Trophoblast cell (in vitro differentiated cells and primary cell): ENCODE data around the gene PSTPIP1. TPM values are rescaled to one million over a fixed set of nuclear protein-coding genes. Genes with fewer than 3 reads are reported as not detected.

Experiments used
- DNase-seq, 2 donors: peaks; one replicate each; pipeline ENCODE4 v3.0.0-alpha.2; 2016
- H2AFZ ChIP-seq: 2 replicates; pipeline ENCODE4 v1.6.1; 2013; ENCODE audit warnings: low read length, moderate library complexity, mild to moderate bottlenecking; ENCODE audit not compliant: insufficient read depth, poor library complexity
- H2AK5ac ChIP-seq: 2 replicates; pipeline ENCODE4 v1.6.1; 2013; ENCODE audit warnings: mild to moderate bottlenecking, low read length
- H2BK120ac ChIP-seq: 2 replicates; pipeline ENCODE4 v1.6.1; 2013; ENCODE audit warnings: low read length, mild to moderate bottlenecking, moderate library complexity; ENCODE audit not compliant: insufficient read depth, poor library complexity
- H2BK12ac ChIP-seq: 2 replicates; pipeline ENCODE4 v1.6.1; 2013; ENCODE audit warnings: mild to moderate bottlenecking, low read length, moderate library complexity
- H2BK5ac ChIP-seq: 2 replicates; pipeline ENCODE4 v1.6.1; 2013; ENCODE audit warnings: low read length, low read depth, moderate library complexity, mild to moderate bottlenecking; ENCODE audit not compliant: poor library complexity
- H3K14ac ChIP-seq: 2 replicates; pipeline ENCODE4 v1.6.1; 2013; ENCODE audit warnings: mild to moderate bottlenecking, low read length
- H3K18ac ChIP-seq: 2 replicates; pipeline ENCODE4 v1.6.1; 2013; ENCODE audit warnings: mild to moderate bottlenecking, low read length
- H3K23ac ChIP-seq: 2 replicates; pipeline ENCODE4 v1.6.1; 2013; ENCODE audit warnings: low read length
- H3K27ac ChIP-seq: 2 replicates; pipeline ENCODE4 v1.5.1; 2013; ENCODE audit warnings: low read depth, mild to moderate bottlenecking, inconsistent platforms, low read length, moderate library complexity
- H3K27me3 ChIP-seq: 2 replicates; pipeline ENCODE4 v1.6.1; 2013; ENCODE audit warnings: inconsistent platforms, mild to moderate bottlenecking, low read length, moderate library complexity; ENCODE audit not compliant: insufficient read depth
- H3K36me3 ChIP-seq, 2 experiments: 1 replicate in 1 of 2; 2 replicates in 1 of 2; pipeline ENCODE4 v1.6.1; 2013; ENCODE audit warnings: low read length in 2 of 2, mild to moderate bottlenecking in 2 of 2, moderate library complexity in 1 of 2; ENCODE audit not compliant: insufficient read depth in 2 of 2, control insufficient read depth in 1 of 2
- H3K4ac ChIP-seq: 2 replicates; pipeline ENCODE4 v1.6.1; 2013; ENCODE audit warnings: low read depth, mild to moderate bottlenecking, low read length, moderate library complexity
- H3K4me1 ChIP-seq, 2 experiments: 1 replicate in 1 of 2; 2 replicates in 1 of 2; pipeline ENCODE4 v1.6.1; 2013; ENCODE audit warnings: low read length in 2 of 2, mild to moderate bottlenecking in 2 of 2, moderate library complexity in 1 of 2; ENCODE audit not compliant: insufficient read depth in 2 of 2, control insufficient read depth in 1 of 2
- H3K4me2 ChIP-seq: 2 replicates; pipeline ENCODE4 v1.6.1; 2013; ENCODE audit warnings: inconsistent platforms, mild to moderate bottlenecking, low read length, moderate library complexity
- H3K4me3 ChIP-seq: 2 replicates; pipeline ENCODE4 v1.5.1; 2013; ENCODE audit warnings: mild to moderate bottlenecking, low read depth, low read length, inconsistent platforms
- H3K79me1 ChIP-seq: one replicate; pipeline ENCODE4 v1.6.1; 2013; ENCODE audit warnings: low read length
- H3K79me2 ChIP-seq: 2 replicates; pipeline ENCODE4 v1.6.1; 2013; ENCODE audit warnings: low read length, mild to moderate bottlenecking; ENCODE audit not compliant: control insufficient read depth, insufficient read depth, poor library complexity
- H3K9ac ChIP-seq: 2 replicates; pipeline ENCODE4 v1.6.1; 2013; ENCODE audit warnings: mild to moderate bottlenecking, low read length
- H3K9me3 ChIP-seq: 2 replicates; pipeline ENCODE4 v1.6.1; 2013; ENCODE audit warnings: low read depth, mild to moderate bottlenecking, control low read depth, inconsistent platforms, low read length; ENCODE audit not compliant: insufficient read depth
- H4K12ac ChIP-seq: 2 replicates; pipeline ENCODE4 v1.6.1; 2013; ENCODE audit warnings: low read depth, mild to moderate bottlenecking, low read length, moderate library complexity
- H4K8ac ChIP-seq: 2 replicates; pipeline ENCODE4 v1.6.1; 2013; ENCODE audit warnings: low read depth, mild to moderate bottlenecking, low read length, moderate library complexity
- H4K91ac ChIP-seq: one replicate; pipeline ENCODE4 v1.6.1; 2013; ENCODE audit warnings: low read depth, mild to moderate bottlenecking, low read length, moderate library complexity
- WGBS: extraction: QIAGEN DNeasy Blood & Tissue Kit; methylation state at CpG from one replicate; pipeline ENCODE4 v1.1.7; 2013; ENCODE audit warnings: missing lambda C conversion rate; ENCODE audit not compliant: insufficient read length, insufficient coverage; ENCODE audit errors: extremely low coverage; 5-methylcytosine and 5-hydroxymethylcytosine counted together
- polyA plus RNA-seq: library from polyadenylated mRNA; stranded (reverse); fragments of 200-250 nt; gene quantifications from 2 replicates; pipeline ENCODE4 v1.2.3, GENCODE V29; 2013

Gene PSTPIP1
- polyA plus RNA-seq, result 0.04 TPM in 1 of 2 replicates, not detected in the other

DNA sequence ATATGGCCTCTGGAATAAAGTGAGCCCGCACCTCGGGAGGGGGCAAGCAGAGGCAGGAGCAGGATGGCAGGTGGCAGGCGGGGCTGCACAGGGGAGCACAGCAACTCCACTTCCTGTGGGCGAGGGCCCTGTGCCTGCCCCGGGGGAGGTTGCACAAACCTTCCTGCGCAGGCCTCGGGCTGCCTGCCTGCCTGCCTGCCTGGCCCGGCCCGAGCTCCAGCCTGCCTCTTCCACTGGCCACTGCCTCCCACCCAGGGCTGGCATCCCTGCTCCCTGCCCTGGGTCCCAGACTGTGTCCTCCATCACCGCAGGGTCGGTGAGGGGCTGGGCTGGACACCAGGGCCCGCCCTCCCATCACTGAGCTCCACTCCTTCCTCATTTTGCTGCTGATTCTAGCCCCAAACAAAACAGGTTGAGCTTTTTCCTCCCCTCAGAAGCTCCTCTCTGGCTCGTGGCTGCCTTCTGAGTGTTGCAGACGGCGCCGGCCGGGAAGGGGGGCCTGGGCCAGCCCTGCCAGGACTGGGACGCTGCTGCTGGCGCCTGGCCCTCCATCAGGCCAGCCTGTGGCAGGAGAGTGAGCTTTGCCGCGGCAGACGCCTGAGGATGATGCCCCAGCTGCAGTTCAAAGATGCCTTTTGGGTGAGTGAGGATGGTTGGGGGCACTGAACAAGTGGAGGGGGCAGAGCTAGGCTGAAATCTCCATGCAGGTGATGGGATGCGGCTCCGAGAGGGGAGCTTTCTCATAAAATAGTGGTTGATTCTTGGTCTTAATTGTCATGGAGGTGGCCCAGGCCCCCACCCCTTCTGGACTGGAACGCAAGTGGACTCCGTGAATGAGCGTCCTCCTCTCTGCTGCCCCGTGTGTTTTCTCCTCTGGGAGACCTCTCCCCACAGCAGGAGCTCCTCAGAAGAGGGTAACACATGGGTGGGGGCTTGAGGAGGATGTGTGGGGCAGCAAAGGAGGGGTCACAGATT is at the start of gene PSTPIP1:
Gene PSTPIP1, plus strand, starts transcription at position 156 of the 975 bp plus-strand sequence. Its CDS starts 448 bp downstream, at position 604.
- Histone ChIP-seq H3K18ac (no peak within 1 kb of the TSS), H4K8ac (no peak within 1 kb of the TSS), H3K79me1 (no peaks in the 10 kb centered on the region), H3K9me3 (peaks cover 1% of the 10 kb centered on the region), H3K27ac (no peak within 1 kb of the TSS), H3K27me3 (no peaks in the 10 kb centered on the region), H2BK120ac (no peak within 1 kb of the TSS), H3K9ac (no peak within 1 kb of the TSS), H3K4me1 (no peaks in the 10 kb centered on the region), H2BK12ac (no peak within 1 kb of the TSS), H4K91ac (no peak within 1 kb of the TSS), H2AK5ac (no peak within 1 kb of the TSS), H3K14ac (no peak within 1 kb of the TSS), H3K36me3 (no peaks in the 10 kb centered on the region), H3K4me2 (no peak within 1 kb of the TSS), H3K4me3 (no peak within 1 kb of the TSS), H2BK5ac (no peak within 1 kb of the TSS), H3K79me2 (no peaks in the 10 kb centered on the region), H3K23ac (no peak within 1 kb of the TSS), H4K12ac (no peak within 1 kb of the TSS), H3K4ac (no peak within 1 kb of the TSS), H2AFZ (no peak within 1 kb of the TSS)
- DNase-seq, result no peak
- WGBS, result no CpG with 5 or more reads among the region's 28 CpGs

DNA sequence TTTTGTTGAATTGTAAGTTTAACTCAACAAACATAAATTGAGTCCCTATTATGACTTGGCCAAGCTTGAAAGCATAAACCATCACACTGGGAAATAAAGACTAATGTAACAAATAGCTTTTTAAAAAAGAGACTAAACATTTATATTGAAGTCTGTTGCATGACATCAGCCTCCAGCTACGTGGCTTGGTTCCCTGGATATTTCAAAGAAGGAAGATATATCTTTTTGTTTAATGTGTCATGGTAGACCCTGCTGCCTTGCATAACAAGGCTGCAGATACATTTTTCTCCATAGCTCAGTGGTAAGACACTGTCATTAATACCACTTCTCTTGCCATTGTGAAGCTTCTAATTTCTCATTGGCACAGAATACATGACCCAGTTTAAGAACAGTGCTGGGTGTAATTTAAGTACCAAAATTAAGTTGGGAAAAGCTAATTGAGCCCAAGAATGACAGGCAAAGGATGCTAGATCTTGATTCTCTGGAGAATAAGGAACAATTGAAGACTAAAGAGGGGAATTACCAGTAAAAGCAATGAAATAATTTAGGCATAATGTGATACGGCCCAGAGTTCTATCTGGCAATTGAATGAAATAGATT is 49.3 kb upstream of the PSTPIP1 start:
- no peak overlapping the region for H2BK12ac ChIP-seq
- H3K9me3 ChIP-seq, result no peaks in the 10 kb centered on the region
- peaks cover 7 to 8% of the 10 kb centered on the region in 2 experiments for H3K36me3 ChIP-seq
- H4K12ac ChIP-seq, result no peak overlapping the region
- no peaks in the 10 kb centered on the region for H3K79me1 ChIP-seq
- H2BK5ac ChIP-seq, result no peak overlapping the region
- no peak overlapping the region for H4K91ac ChIP-seq
- no peak overlapping the region for H3K23ac ChIP-seq
- no peak overlapping the region for H2AFZ ChIP-seq
- H3K4me3 ChIP-seq, result no peak overlapping the region
- no peaks in the 10 kb centered on the region for H3K27me3 ChIP-seq
- H3K79me2 ChIP-seq, result no peaks in the 10 kb centered on the region
- H2BK120ac ChIP-seq, result no peak overlapping the region
- WGBS, result no CpG with 5 or more reads among the region's 2 CpGs
- no peak overlapping the region for H2AK5ac ChIP-seq
- no peak overlapping the region for H4K8ac ChIP-seq
- H3K4ac ChIP-seq, result no peak overlapping the region
- H3K18ac ChIP-seq, result no peak overlapping the region
- no peak overlapping the region for H3K4me2 ChIP-seq
- H3K14ac ChIP-seq, result no peak overlapping the region
- no peak overlapping the region for H3K27ac ChIP-seq
- H3K4me1 ChIP-seq, result no peaks in the 10 kb centered on the region
- H3K9ac ChIP-seq, result no peak overlapping the region
- no peak for DNase-seq

DNA sequence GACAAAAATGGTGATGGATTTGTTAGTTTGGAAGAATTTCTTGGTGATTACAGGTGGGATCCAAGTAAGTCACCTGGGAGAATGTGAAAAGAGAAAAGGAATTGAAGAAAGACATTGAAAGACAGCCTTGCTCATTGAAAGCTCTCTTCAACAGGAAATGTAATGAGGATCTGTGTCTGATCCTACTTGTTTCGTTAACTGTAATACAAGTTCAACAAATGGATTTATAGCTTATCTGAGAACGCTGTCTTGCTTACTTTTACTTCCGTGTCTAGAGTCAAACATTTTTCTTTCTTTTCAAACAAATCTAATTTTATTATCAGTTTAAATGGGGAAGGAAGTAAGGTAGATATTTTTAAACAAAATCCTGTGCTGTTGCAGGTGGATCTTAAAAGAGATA is 47.5 kb upstream of the PSTPIP1 start:
- Histone ChIP-seq H2BK12ac (no peak overlapping the region), H3K4me3 (no peak overlapping the region), H3K27ac (no peak overlapping the region), H4K91ac (no peak overlapping the region), H4K8ac (no peak overlapping the region), H2AFZ (no peak overlapping the region), H3K14ac (no peak overlapping the region), H4K12ac (no peak overlapping the region), H3K4ac (no peak overlapping the region), H3K79me2 (no peaks in the 10 kb centered on the region), H3K9me3 (no peaks in the 10 kb centered on the region), H3K27me3 (no peaks in the 10 kb centered on the region), H3K36me3 (peaks cover 7 to 8% of the 10 kb centered on the region in 2 experiments), H3K79me1 (no peaks in the 10 kb centered on the region), H3K4me1 (no peaks in the 10 kb centered on the region), H2AK5ac (no peak overlapping the region), H3K23ac (no peak overlapping the region), H2BK120ac (no peak overlapping the region), H3K9ac (no peak overlapping the region), H2BK5ac (no peak overlapping the region), H3K4me2 (no peak overlapping the region), H3K18ac (no peak overlapping the region)
- DNase-seq, result no peak
- no CpG with 5 or more reads among the region's 3 CpGs for WGBS

DNA sequence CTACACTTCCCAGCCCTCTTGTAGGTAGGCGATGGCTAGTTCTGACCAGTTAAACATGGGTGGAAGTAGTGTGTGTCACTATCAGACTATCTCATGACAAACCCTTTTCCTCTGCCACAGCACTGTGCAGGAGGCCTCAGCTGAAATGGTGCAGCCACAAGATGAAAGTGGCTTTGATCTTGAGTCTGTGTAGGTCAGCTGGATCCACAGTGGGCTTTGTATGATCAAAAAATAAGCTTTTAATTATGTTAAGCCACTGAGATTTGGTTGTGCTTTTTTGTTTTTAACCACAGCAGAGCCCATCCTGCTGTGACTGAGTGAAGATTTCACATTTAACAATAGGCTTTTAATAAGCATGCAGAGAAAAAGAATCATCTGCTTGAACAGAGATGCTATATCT is 43.7 kb upstream of the PSTPIP1 start:
- H2AK5ac ChIP-seq, result no peak overlapping the region
- H3K79me1 ChIP-seq, result no peaks in the 10 kb centered on the region
- no peak overlapping the region for H3K4me2 ChIP-seq
- DNase-seq, result no peak
- H4K91ac ChIP-seq, result no peak overlapping the region
- H3K36me3 ChIP-seq, result peaks cover 2% of the 10 kb centered on the region in 2 experiments
- H2BK120ac ChIP-seq, result no peak overlapping the region
- H3K9me3 ChIP-seq, result no peaks in the 10 kb centered on the region
- no peak overlapping the region for H2BK5ac ChIP-seq
- no peak overlapping the region for H4K8ac ChIP-seq
- no peaks in the 10 kb centered on the region for H3K79me2 ChIP-seq
- no peak overlapping the region for H2AFZ ChIP-seq
- no peak overlapping the region for H3K23ac ChIP-seq
- no peak overlapping the region for H3K4ac ChIP-seq
- no peaks in the 10 kb centered on the region for H3K27me3 ChIP-seq
- WGBS, result no CpG with 5 or more reads among the region's 1 CpG
- no peak overlapping the region for H3K9ac ChIP-seq
- H4K12ac ChIP-seq, result no peak overlapping the region
- H3K4me1 ChIP-seq, result no peaks in the 10 kb centered on the region
- H3K18ac ChIP-seq, result no peak overlapping the region
- H3K14ac ChIP-seq, result no peak overlapping the region
- no peak overlapping the region for H3K4me3 ChIP-seq
- no peak overlapping the region for H3K27ac ChIP-seq
- no peak overlapping the region for H2BK12ac ChIP-seq
